Ovary (tissue), 3 donors: Measurements from ENCODE around the gene CAMTA1.

Source experiments
- EP300 ChIP-seq: sonication (generic); formaldehyde crosslinking; IDR thresholded peaks from one replicate; pipeline ENCODE4 v1.6.1; 2017; ENCODE audit warnings: antibody characterized with exemption
- POLR2A ChIP-seq: fragments of 450-650 bp; IDR thresholded peaks from one replicate; pipeline ENCODE4 v1.6.1; 2017; ENCODE audit warnings: antibody characterized with exemption, mild to moderate bottlenecking, moderate library complexity
- TF ChIP-seq, protein P1 (sequence below), 3 donors: fragments of 450-650 bp in 2 of 3; fragments of 200-600 bp in 1 of 3; IDR thresholded peaks; one replicate each; pipeline versions ENCODE4 v1.5.1 to v1.8.0; 2016 to 2022; ENCODE audit warnings: antibody characterized with exemption in 3 of 3, mild to moderate bottlenecking in 1 of 3
- donor health status: DM: no; HTN: no; CAD: no.

- TF ChIP-seq, protein P1, sequence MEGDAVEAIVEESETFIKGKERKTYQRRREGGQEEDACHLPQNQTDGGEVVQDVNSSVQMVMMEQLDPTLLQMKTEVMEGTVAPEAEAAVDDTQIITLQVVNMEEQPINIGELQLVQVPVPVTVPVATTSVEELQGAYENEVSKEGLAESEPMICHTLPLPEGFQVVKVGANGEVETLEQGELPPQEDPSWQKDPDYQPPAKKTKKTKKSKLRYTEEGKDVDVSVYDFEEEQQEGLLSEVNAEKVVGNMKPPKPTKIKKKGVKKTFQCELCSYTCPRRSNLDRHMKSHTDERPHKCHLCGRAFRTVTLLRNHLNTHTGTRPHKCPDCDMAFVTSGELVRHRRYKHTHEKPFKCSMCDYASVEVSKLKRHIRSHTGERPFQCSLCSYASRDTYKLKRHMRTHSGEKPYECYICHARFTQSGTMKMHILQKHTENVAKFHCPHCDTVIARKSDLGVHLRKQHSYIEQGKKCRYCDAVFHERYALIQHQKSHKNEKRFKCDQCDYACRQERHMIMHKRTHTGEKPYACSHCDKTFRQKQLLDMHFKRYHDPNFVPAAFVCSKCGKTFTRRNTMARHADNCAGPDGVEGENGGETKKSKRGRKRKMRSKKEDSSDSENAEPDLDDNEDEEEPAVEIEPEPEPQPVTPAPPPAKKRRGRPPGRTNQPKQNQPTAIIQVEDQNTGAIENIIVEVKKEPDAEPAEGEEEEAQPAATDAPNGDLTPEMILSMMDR (IDR thresholded peaks at IDR 0.05), result no peak
- TF ChIP-seq POLR2A (no peak), EP300 (no peak)
Observed at GRCh38 chr1:7329868-7330615, 544.8 kb downstream of the CAMTA1 start.
